Adrenal gland (tissue), 12 donors: ENCODE data around the gene CGB1. TPM values are rescaled to one million over a fixed set of nuclear protein-coding genes. Genes with fewer than 3 reads are reported as not detected.

Source experiments
- DNase-seq, 7 donors: peaks; one replicate each; pipeline ENCODE4 v3.0.0-alpha.2; 2019 to 2020
- H3K27ac ChIP-seq, 5 donors: fragments of 200-600 bp; sonication (generic) in 4 of 5; 1 replicate in 3 of 5; 2 replicates in 2 of 5; pipeline versions ENCODE4 v1.5.1 to v1.8.0; 2016 to 2020; ENCODE audit warnings: mild to moderate bottlenecking in 1 of 5
- H3K27me3 ChIP-seq: fragments of 200-600 bp; 2 replicates; pipeline ENCODE4 v1.8.0; 2021
- H3K36me3 ChIP-seq, 2 donors: fragments of 200-600 bp; replicated peaks in 1 of 2; 1 replicate in 1 of 2; 2 replicates in 1 of 2; pipeline versions ENCODE4 v1.5.1 to v1.8.0; 2018 to 2022
- H3K4me1 ChIP-seq, 2 donors: fragments of 200-600 bp; replicated peaks in 1 of 2; 1 replicate in 1 of 2; 2 replicates in 1 of 2; pipeline versions ENCODE4 v1.5.1 to v1.8.0; 2018 to 2021
- H3K4me3 ChIP-seq, 4 donors: fragments of 200-600 bp; sonication (generic) in 3 of 4; one replicate each; pipeline ENCODE4 v1.5.1; 2016 to 2018
- H3K9me3 ChIP-seq, 3 donors: fragments of 200-600 bp; sonication (generic) in 1 of 3; replicated peaks in 1 of 3; 1 replicate in 2 of 3; 2 replicates in 1 of 3; pipeline versions ENCODE4 v1.5.1 to v1.8.0; 2016 to 2021
- CTCF ChIP-seq, 6 experiments: fragments of 450-650 bp in 4 of 6; fragments of 200-600 bp in 2 of 6; sonication (generic) in 1 of 6; IDR thresholded peaks; 1 replicate in 5 of 6; 2 replicates in 1 of 6; pipeline versions ENCODE4 v1.5.1 to v1.8.0; 2016 to 2021; ENCODE audit warnings: antibody characterized with exemption in 6 of 6, mild to moderate bottlenecking in 2 of 6, moderate library complexity in 1 of 6
- POLR2A ChIP-seq, 2 donors: fragments of 450-650 bp; IDR thresholded peaks; one replicate each; pipeline ENCODE4 v1.6.1; 2017; ENCODE audit warnings: antibody characterized with exemption in 2 of 2, mild to moderate bottlenecking in 2 of 2, moderate library complexity in 1 of 2
- WGBS, 4 donors: extraction: QIAGEN DNeasy Blood & Tissue Kit in 2 of 4; methylation state at CpG; one replicate each; pipeline versions ENCODE4 v1.1.5 to v1.1.7; 2013 to 2017; 5-methylcytosine and 5-hydroxymethylcytosine counted together
- intact Hi-C, 2 donors: fragments of 100-400 bp; cut with DNase I; formaldehyde crosslinking; loops; one replicate each; pipeline versions ENCODE4 v1.14.1 to v1.15.0; 2022 to 2023
- microRNA-seq, 3 donors: library from miRNA; unstranded; fragments of <30 nt; microRNA quantifications; one replicate each; pipeline ENCODE4, GENCODE V29; 2017 to 2020
- polyA plus RNA-seq, 3 donors: library from polyadenylated mRNA; stranded (reverse); fragments of 200-250 nt in 2 of 3; fragments of 350-450 nt in 1 of 3; fragmentation: Illumina TruSeq in 1 of 3; extraction: RNeasy Lipid Tissue Mini Kit (QIAGEN cat#74804) in 1 of 3; gene quantifications; one replicate each; pipeline ENCODE4 v1.2.3, GENCODE V29; 2013 to 2014
- small RNA-seq, 2 donors: library from RNA; depleted of rRNA; stranded (forward); fragments of <200 nt; gene quantifications; one replicate each; pipeline ENCODE3, GENCODE V24; 2016
- total RNA-seq, 9 donors: library from RNA; depleted of rRNA in 4 of 9; stranded (reverse); fragments of >200 nt in 4 of 9; fragments of 120-200 nt in 1 of 9; fragmentation: NEBNext Ultra II Directional in 1 of 9; extraction: Animal tissue kit (Norgen Biotek cat#: 25700) in 1 of 9; gene quantifications; one replicate each; pipeline versions ENCODE4 v1.1.0 to v1.2.4, GENCODE V29; 2013 to 2023
- donor health status: healthy with polysubstance abuse.
- donor health status: Bipolar disorder and iron deficiency.
- donor health status: DM: yes; HTN: yes; CAD: no.
- donor health status: DM: no; HTN: no; CAD: no.
- donor health status: DM: no; HTN: no; CAD: no.
- donor health status: DM: yes; HTN: yes; CAD: no.

CGB1 gene
- total and polyA plus RNA-seq, 12 donors: 0.53 TPM; not detected in 11

- Histone ChIP-seq H3K4me3 (no peak overlapping the region), H3K9me3 (no peaks in the 10 kb centered on the region), H3K4me1 (peaks cover 3 to 6% of the 10 kb centered on the region in 2 donors), H3K27ac (no peak overlapping the region), H3K36me3 (peaks cover 0 to 83% of the 10 kb centered on the region in 2 donors), H3K27me3 (no peaks in the 10 kb centered on the region)
- intact Hi-C loops: no loop called here
- TF ChIP-seq POLR2A (IDR thresholded peaks at IDR 0.05): no peak
- TF ChIP-seq CTCF (IDR thresholded peaks at IDR 0.05): no peak
- WGBS, 4 donors: 89 to 98% (median 96%) methylated on average over 3 of the region's 3 CpGs
- no peak for DNase-seq
Observed at GRCh38 chr19:48986211-48986610, 50.5 kb downstream of the CGB1 start.

DNA sequence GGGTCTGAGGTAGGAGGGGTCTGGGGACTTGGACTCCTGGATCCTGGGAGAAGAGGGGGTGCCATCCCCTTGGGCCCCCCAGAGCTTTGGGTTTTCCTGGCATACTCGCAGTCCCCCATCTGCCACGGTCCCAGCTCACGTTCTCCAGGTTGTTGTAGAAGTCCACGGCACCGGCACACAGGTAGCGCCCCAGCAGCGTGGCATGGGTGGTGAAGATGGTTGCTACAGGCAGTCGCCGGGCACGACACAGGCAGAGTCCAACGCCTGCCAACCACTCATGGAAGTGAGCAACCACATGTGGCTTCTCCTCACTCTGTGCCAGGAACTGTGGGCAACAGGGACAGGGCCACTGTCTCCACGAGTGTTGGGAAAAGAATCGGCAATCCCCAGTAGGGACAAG lies 51.0 kb downstream of the CGB1 start:
- intact Hi-C loops: no loop called here
- H3K4me3 ChIP-seq: no peak overlapping the region
- no peak for TF ChIP-seq CTCF (IDR thresholded peaks at IDR 0.05)
- no peak for TF ChIP-seq POLR2A (IDR thresholded peaks at IDR 0.05)
- no peak overlapping the region for H3K27ac ChIP-seq
- H3K9me3 ChIP-seq: no peaks in the 10 kb centered on the region
- 90 to 95% (median 93%) methylated on average over 11 to 13 of the region's 13 CpGs for WGBS, 4 donors
- H3K4me1 ChIP-seq: peaks cover 0 to under 1% of the 10 kb centered on the region in 2 donors
- H3K36me3 ChIP-seq: peaks cover 0 to 86% of the 10 kb centered on the region in 2 donors
- H3K27me3 ChIP-seq: no peaks in the 10 kb centered on the region
- no peak for DNase-seq

Small RNA genes within 50 kb of the gene (microRNA-seq; reads per million reads assigned to microRNA genes)
- 0 to 0.28 (median 0) reads per million in 3 donors for gene MIR6798

Small RNA genes within 50 kb of the gene (small RNA-seq; reads per million reads assigned to genes)
- gene MIR6798 (0 reads per million in 2 donors), gene RN7SL708P (0 reads per million in 2 donors)

Other genes with a start within 250 kb of the CGB1 start
- gene BCAT2, start 225.9 kb downstream of the CGB1 start, total RNA-seq: 100 to 1,000 TPM in 7 of 9 donors, 10 to 100 TPM in 2; 57.5 to 163 (median 107) TPM
- 100 to 1,000 TPM in 1 of 3 donors, 10 to 100 TPM in 2; 82.9 to 114 (median 87.6) TPM for gene BCAT2, start 225.9 kb downstream of the CGB1 start, polyA plus RNA-seq
- 10 to 100 TPM; 18.9 to 63.0 (median 40.1) TPM for gene HSD17B14, start 200.4 kb downstream of the CGB1 start, total RNA-seq
- 100 to 1,000 TPM in 2 of 3 donors, 1 to 10 TPM in 1; 7.4 to 178 (median 135) TPM for gene HSD17B14, start 200.4 kb downstream of the CGB1 start, polyA plus RNA-seq
- gene PLEKHA4, start 168.3 kb downstream of the CGB1 start, total RNA-seq: 10 to 100 TPM in 8 of 9 donors, 1 to 10 TPM in 1; 4.5 to 65.1 (median 24.5) TPM
- 10 to 100 TPM in 2 of 3 donors, 1 to 10 TPM in 1; 7.1 to 74.6 (median 70.8) TPM for gene PLEKHA4, start 168.3 kb downstream of the CGB1 start, polyA plus RNA-seq
- 10 to 100 TPM; 18.2 to 54.6 (median 39.4) TPM for gene PPP1R15A, start 164.5 kb downstream of the CGB1 start, total RNA-seq
- gene PPP1R15A, start 164.5 kb downstream of the CGB1 start, polyA plus RNA-seq: 100 to 1,000 TPM in 1 of 3 donors, 10 to 100 TPM in 2; 49.2 to 174 (median 73.3) TPM
- under 1 TPM in 5 of 9 donors, not detected in 4; 0.14 to 0.72 (median 0.27) TPM for gene TULP2, start 138.2 kb downstream of the CGB1 start, total RNA-seq
- under 1 TPM in 1 of 3 donors, not detected in 2; 0.07 TPM for gene TULP2, start 138.2 kb downstream of the CGB1 start, polyA plus RNA-seq
- gene NUCB1, start 136.6 kb downstream of the CGB1 start, total RNA-seq: 100 to 1,000 TPM; 117 to 581 (median 289) TPM
- gene NUCB1, start 136.6 kb downstream of the CGB1 start, polyA plus RNA-seq: 100 to 1,000 TPM in 2 of 3 donors, 10 to 100 TPM in 1; 98.8 to 189 (median 175) TPM
- under 1 TPM in 4 of 9 donors, not detected in 5; 0.17 to 0.56 (median 0.33) TPM for gene DHDH, start 103.2 kb downstream of the CGB1 start, total RNA-seq
- gene DHDH, start 103.2 kb downstream of the CGB1 start, polyA plus RNA-seq: 1 to 10 TPM in 1 of 3 donors, under 1 TPM in 2; 0.27 to 2.8 (median 0.47) TPM
- 10 to 100 TPM; 18.1 to 79.0 (median 56.1) TPM for gene BAX, start 82.0 kb downstream of the CGB1 start, total RNA-seq
- 10 to 100 TPM; 21.5 to 61.3 (median 41.0) TPM for gene BAX, start 82.0 kb downstream of the CGB1 start, polyA plus RNA-seq
- gene FTL, start 71.6 kb downstream of the CGB1 start, total RNA-seq: over 10,000 TPM in 1 of 9 donors, 1,000 to 10,000 TPM in 8; 3,284 to 11,726 (median 3,862) TPM
- gene FTL, start 71.6 kb downstream of the CGB1 start, polyA plus RNA-seq: 1,000 to 10,000 TPM; 2,288 to 7,123 (median 4,274) TPM
- 10 to 100 TPM; 23.7 to 63.9 (median 36.9) TPM for gene GYS1, start 43.6 kb downstream of the CGB1 start, total RNA-seq
- 10 to 100 TPM; 35.2 to 45.9 (median 37.7) TPM for gene GYS1, start 43.6 kb downstream of the CGB1 start, polyA plus RNA-seq
- gene RUVBL2, start 43.0 kb downstream of the CGB1 start, total RNA-seq: 100 to 1,000 TPM in 2 of 9 donors, 10 to 100 TPM in 7; 45.4 to 143 (median 76.8) TPM
- gene RUVBL2, start 43.0 kb downstream of the CGB1 start, polyA plus RNA-seq: 10 to 100 TPM; 41.3 to 93.3 (median 70.7) TPM
- gene LHB, start 19.8 kb downstream of the CGB1 start, total RNA-seq: 1 to 10 TPM in 3 of 9 donors, under 1 TPM in 1, not detected in 5; 0.74 to 6.5 (median 1.4) TPM
- gene LHB, start 19.8 kb downstream of the CGB1 start, polyA plus RNA-seq: 1 to 10 TPM in 2 of 3 donors, under 1 TPM in 1; 0.38 to 8.8 (median 6.0) TPM
- gene CGB3, start 12.6 kb downstream of the CGB1 start, total RNA-seq: not detected
- gene CGB3, start 12.6 kb downstream of the CGB1 start, polyA plus RNA-seq: not detected
- gene CGB2, start 5.0 kb downstream of the CGB1 start, total RNA-seq: not detected
- gene CGB2, start 5.0 kb downstream of the CGB1 start, polyA plus RNA-seq: not detected
- not detected for gene CGB5, start 7.0 kb upstream of the CGB1 start, total RNA-seq
- under 1 TPM in 1 of 3 donors, not detected in 2; 0.72 TPM for gene CGB5, start 7.0 kb upstream of the CGB1 start, polyA plus RNA-seq
- not detected for gene CGB8, start 12.2 kb upstream of the CGB1 start, total RNA-seq
- not detected for gene CGB8, start 12.2 kb upstream of the CGB1 start, polyA plus RNA-seq
- under 1 TPM in 2 of 9 donors, not detected in 7; 0.15 to 0.28 TPM for gene CGB7, start 20.9 kb upstream of the CGB1 start, total RNA-seq
- under 1 TPM in 2 of 3 donors, not detected in 1; 0.13 to 0.97 TPM for gene CGB7, start 20.9 kb upstream of the CGB1 start, polyA plus RNA-seq
- under 1 TPM in 1 of 9 donors, not detected in 8; 0.55 TPM for gene NTF4, start 27.9 kb upstream of the CGB1 start, total RNA-seq
- gene NTF4, start 27.9 kb upstream of the CGB1 start, polyA plus RNA-seq: not detected
- gene KCNA7, start 35.8 kb upstream of the CGB1 start, total RNA-seq: not detected
- not detected for gene KCNA7, start 35.8 kb upstream of the CGB1 start, polyA plus RNA-seq
- gene SNRNP70, start 48.6 kb upstream of the CGB1 start, total RNA-seq: 100 to 1,000 TPM; 109 to 443 (median 221) TPM
- gene SNRNP70, start 48.6 kb upstream of the CGB1 start, polyA plus RNA-seq: 1,000 to 10,000 TPM in 1 of 3 donors, 100 to 1,000 TPM in 2; 114 to 1,255 (median 535) TPM
- gene LIN7B, start 77.5 kb upstream of the CGB1 start, total RNA-seq: 10 to 100 TPM in 4 of 9 donors, 1 to 10 TPM in 5; 4.9 to 15.3 (median 9.5) TPM
- gene LIN7B, start 77.5 kb upstream of the CGB1 start, polyA plus RNA-seq: 10 to 100 TPM in 2 of 3 donors, 1 to 10 TPM in 1; 4.4 to 35.2 (median 32.9) TPM
- gene C19orf73, start 82.2 kb upstream of the CGB1 start, total RNA-seq: 1 to 10 TPM in 8 of 9 donors, under 1 TPM in 1; 0.94 to 4.7 (median 1.8) TPM
- gene C19orf73, start 82.2 kb upstream of the CGB1 start, polyA plus RNA-seq: 1 to 10 TPM; 1.1 to 8.2 (median 4.5) TPM
- 10 to 100 TPM in 6 of 9 donors, 1 to 10 TPM in 3; 6.1 to 21.5 (median 14.7) TPM for gene PPFIA3, start 82.6 kb upstream of the CGB1 start, total RNA-seq
- gene PPFIA3, start 82.6 kb upstream of the CGB1 start, polyA plus RNA-seq: 10 to 100 TPM in 2 of 3 donors, 1 to 10 TPM in 1; 2.9 to 60.2 (median 27.3) TPM
- 10 to 100 TPM in 1 of 9 donors, 1 to 10 TPM in 7, under 1 TPM in 1; 0.77 to 28.4 (median 2.8) TPM for gene HRC, start 118.5 kb upstream of the CGB1 start, total RNA-seq
- 1 to 10 TPM; 2.1 to 2.5 (median 2.4) TPM for gene HRC, start 118.5 kb upstream of the CGB1 start, polyA plus RNA-seq
- 10 to 100 TPM in 6 of 9 donors, 1 to 10 TPM in 3; 6.8 to 25.1 (median 15.4) TPM for gene TRPM4, start 120.9 kb upstream of the CGB1 start, total RNA-seq
- gene TRPM4, start 120.9 kb upstream of the CGB1 start, polyA plus RNA-seq: 10 to 100 TPM in 2 of 3 donors, 1 to 10 TPM in 1; 4.2 to 56.3 (median 20.6) TPM